GM19351 (cell line): ENCODE data around the gene LARP7.
"Not testable (repeated sequence)": the region's sequence is repeated elsewhere in the genome, so short reads cannot be mapped to it uniquely, and the experiment has no call there.

Source experiments
- ATAC-seq: cut with Tn5 transposase; IDR thresholded peaks from one replicate; pipeline ENCODE4 v1.9.1; 2021; ENCODE audit warnings: mild to moderate bottlenecking, moderate library complexity; ENCODE audit not compliant: unreplicated experiment

The LARP7 gene

DNA sequence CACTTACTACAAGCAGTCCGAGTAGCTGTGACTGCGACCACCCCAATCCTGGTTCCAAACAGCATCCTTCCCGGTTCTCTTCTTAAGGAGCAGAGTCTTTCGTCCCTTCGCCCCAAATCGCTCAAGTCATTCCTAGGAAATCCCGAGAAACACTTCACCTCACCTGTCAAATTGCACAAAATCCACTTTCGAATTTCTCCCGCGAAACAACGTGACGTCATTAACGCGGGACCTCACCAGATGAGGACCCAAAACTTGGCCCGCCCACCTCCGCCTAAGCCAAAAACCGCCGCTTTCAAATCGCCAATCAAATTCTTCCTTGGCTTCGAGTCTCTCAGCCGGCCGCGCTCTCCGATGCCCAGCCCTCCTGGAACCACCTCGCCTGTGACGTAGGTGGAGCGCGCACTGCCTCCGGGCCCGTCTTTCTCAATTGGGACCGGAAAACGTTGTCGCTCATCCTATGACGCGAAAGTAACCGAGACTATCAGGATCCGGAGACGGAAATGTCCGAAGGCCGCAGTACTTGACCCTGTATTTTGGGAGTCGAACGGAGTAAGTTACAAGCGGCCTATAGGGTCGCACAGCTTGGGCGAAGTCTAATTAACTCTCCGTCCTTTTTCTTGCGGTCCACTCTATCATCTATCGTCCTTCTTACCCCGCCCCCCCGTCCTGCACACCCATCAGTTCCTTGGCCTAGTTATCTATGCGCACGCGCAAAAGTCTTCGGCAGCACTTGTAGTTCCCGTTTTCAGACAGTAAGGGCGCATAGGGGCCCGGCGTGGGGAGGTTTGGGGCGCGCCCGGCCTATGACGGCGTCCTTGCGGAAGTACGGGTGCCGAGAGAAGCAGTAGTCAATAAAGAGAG is at the start of gene LARP7, which contains the start of gene ZGRF1:
Gene LARP7, plus strand, starts transcription at position 456 of the 864 bp plus-strand sequence. CDS start 7,527 bp downstream, outside the sequence.
Gene ZGRF1, minus strand, starts transcription at position 222 of the 864 bp plus-strand sequence. CDS start 3,733 bp downstream, outside the sequence.
- ATAC-seq: peak; percentile 86

DNA sequence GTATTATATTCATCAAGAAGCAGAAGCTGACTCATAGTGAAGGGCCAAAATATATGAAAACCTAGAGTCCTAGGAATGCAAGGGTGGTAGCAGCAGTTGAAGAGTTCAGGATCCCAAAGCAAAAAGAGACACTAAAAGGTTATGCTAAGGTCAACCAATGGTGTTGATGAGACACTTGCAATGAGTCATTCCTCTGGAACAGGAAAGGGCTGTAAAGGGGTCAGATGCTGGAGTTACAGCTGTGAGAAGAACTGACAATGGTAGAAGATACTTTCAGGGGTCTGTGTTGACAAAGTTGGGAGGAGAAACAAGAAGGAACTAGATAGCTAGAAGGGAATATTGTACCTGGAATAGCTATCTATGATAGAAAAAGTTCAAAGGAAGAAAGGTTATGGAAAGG is 47.7 kb upstream of the LARP7 start:
- ATAC-seq: no peak

DNA sequence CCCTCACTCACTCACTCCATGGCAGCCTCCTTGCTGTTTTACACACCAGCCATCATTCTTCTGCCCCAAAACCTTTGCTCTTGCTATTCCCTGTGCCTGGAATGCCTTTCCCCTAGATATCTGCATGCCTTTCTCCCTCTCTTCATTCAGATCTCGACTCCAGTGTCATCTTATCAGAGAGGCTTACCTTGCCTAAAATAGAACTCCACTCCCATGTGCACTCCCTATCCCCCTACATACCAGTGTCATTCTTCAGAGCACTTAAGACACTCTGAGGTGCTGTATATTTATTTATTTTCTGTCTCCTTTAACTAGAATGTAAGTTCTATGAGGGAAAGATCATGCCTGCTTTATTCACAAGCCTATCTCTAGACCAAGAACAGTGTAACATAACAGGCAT is 45.4 kb upstream of the LARP7 start:
- no peak for ATAC-seq

DNA sequence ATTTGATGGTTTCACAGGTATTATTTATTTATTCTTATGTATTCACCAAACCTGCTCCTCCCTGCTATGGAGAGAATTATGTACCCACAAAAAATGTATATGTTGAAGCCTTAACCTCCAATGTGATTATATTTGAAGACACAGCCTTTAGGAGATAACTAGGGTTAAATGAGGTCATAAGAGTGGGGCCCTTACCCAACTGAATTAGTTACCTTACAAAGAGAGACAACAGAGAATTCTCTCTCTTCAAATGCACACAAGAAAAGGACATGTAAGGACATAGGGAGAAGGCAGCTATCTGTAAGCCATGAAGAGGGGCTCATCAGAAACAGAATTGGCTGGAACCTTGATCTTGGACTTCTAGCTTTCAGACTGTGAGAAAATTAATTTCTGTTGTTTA is 44.2 kb upstream of the LARP7 start:
- no peak for ATAC-seq

DNA sequence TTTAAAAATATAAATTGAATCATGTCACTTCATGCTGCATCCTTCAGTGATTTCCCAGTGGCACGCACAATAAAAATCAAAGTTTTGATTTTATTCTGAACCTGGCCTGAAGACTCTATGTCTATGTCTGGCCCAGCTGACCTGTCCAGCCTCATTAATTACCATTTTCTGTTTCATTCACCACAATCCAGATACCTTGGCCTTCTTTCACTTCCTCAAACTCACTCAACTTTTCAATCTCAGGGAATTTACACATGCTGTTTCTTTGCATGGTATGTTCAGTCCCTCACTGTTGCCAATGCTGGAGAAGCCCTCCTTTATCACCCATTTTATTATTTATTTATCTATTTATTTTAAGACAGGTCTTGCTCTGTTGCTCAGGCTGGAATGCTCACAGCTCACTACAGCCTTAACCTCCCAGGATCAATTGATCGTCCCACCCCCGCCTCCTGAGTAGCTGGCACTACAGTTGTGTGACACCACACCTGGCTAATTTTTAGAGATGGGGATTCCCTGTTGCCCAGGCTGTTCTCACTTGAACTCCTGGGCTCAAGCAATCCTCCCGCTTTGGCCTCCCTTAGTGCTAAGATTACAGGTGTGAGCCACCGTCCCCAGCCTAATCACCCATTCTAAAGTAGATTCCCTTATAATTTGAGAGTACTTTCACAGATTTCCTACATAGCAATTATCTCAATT is 43.4 kb upstream of the LARP7 start:
- ATAC-seq: peak; percentile 81

DNA sequence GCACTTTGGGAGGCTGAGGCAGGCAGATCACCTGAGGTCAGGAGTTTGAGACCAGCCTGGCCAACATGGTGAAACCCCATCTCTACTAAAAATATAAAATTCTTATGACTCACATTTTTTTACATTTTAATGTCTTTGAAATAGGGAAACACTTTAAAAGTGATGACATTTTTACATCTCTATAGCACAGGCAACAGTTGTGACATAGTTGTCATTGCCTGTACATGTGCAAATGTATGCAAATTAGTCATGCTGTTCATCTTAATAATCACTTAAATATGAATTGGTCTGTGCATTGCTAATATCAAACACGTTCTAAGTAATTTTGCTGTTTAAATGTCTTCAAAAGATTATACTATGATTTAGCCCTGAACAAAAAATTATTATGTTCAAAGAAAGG is 42.0 kb upstream of the LARP7 start:
- ATAC-seq: no peak

DNA sequence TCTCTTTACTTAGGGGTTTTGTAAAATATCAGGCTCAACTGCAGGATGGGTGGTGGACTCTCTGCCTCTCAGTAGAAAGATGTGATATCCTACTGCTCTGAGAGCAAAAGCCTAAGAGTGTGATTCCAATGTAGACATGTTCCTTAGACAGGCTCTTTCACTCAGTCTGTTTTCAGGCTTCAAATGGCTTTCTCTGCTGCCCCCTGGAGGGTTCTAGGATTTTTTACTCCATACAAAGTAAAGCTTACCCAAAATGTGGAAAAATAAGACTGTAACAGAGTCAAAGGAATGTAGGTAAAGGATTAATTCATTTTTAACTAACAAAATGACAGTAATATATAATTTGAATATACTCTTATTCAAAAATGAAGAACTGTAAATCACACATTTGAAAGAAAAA is 32.4 kb upstream of the LARP7 start:
- ATAC-seq: peak; percentile 68

DNA sequence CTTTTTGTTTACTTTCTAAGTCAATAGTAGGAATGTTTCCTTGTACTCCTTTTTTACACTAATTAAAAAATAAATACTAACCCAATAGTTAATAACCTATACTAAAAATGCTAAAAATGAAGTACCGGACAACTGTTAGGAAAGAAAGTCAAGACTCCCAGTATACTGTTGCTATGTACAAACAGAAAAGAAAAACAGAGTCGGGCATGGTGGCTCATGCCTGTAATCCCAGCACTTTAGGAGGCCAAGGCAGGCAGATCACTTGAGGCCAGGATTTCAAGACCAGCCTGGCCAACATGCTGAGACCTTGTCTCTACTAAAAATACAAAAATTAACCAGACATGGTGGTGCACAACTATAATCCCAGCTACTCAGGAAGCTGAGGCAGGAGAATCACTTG is 24.1 kb upstream of the LARP7 start:
- not testable (repeated sequence) for ATAC-seq

DNA sequence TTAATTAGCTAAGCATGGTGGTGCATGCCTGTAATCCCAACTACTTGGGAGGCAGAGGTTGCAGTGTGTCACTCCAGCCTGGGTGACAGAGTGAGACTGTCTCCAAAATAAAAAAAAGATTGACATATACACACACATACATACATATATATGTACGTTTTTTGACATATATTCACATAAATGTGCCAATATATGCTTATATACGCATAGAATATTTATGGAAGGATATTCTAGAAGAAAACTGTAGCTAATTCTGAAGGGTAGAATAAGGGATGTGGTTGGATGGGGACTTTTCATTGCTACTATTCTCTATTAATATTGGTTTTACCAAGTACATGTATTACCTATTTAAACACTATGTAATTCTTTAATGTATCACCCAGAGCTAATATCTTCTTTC is 20.0 kb upstream of the LARP7 start:
- ATAC-seq: no peak

DNA sequence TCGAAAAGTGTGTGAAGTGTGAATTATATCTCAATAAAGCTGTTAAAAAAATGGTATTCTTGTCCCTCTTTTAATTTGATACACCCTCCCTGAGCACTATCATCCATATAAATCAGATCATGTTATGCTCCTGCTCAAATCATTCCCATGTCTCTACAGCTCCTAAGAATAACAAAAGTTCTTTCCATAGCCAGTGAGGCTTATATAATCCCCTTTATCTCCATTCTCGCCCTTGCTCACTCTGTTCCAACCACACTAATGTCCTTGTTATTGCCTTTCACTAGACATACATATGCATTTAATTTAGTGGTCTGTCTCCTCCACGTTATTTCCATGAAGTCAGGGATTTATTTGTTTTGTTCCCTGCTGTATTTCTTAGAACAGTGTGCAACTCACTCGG is 10.7 kb upstream of the LARP7 start:
- no peak for ATAC-seq

DNA sequence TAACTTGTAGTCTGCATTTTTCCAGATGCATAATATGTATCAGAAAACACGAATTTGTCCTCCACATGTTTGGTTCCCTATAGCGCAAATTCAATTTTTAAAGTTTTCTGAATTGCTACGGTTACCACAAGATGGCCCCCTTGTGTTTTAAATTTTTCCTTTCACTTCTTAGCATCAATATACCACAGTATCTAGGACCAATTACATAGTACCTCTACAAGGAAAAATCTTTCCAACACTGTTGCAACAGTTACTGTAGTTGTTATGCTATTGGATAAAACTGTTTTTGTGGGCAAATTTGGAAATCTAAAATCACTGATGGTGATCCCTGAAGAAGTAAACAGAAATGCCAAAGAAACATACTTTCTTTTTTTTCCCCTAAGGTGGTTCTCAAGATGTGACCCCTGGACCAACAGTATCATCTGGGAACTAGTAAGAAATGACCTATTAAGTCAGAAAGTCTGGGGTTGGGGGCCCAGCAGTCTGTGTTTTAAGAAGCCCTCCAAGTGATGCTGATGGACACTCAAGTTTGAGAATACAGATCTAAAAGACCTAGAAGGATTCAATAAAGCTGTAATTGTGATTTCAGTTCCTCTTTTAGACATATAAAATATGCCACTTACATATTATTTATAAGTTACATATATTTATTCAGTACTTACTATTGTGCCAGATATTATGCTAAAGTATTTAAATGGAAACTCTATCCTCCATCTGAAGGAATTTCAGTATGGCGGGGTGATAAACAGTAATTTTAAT is 3.3 kb upstream of the LARP7 start:
- no peak for ATAC-seq

DNA sequence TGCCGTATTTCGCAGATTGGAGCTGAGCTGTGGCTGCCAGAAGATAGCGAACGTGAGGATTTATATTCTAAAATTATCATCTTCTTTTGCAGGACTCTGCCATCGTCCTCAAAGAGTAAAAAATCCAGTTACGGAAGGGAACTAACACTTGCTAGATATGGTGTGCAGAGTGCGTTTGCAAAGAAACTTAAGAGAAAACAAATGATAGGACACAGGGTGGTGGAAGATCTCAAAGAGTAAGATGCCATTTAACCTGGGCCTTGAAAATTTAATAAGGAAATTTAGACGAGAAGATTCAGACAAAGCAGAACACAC is 566 bp downstream of the LARP7 start:
- peak; percentile 1 for ATAC-seq

DNA sequence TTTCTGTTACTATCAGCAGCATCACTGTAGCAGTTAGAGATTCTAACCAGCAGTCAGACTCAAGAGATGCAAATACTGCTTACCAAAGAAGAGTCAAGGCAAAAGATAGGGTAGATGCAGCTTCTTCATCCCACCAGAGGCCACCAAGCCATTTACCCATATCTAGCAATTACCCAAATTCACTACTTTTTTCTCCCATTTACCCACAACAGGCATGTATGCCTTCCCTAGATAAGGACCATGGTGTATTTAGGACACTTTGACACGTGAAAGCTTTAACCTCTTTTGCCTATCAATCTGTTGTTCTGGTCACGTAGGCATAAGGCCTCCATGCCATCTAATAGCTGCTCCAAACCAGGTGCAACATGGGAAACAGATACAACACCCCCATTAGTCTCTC is 5.6 kb downstream of the LARP7 start:
- ATAC-seq: no peak

DNA sequence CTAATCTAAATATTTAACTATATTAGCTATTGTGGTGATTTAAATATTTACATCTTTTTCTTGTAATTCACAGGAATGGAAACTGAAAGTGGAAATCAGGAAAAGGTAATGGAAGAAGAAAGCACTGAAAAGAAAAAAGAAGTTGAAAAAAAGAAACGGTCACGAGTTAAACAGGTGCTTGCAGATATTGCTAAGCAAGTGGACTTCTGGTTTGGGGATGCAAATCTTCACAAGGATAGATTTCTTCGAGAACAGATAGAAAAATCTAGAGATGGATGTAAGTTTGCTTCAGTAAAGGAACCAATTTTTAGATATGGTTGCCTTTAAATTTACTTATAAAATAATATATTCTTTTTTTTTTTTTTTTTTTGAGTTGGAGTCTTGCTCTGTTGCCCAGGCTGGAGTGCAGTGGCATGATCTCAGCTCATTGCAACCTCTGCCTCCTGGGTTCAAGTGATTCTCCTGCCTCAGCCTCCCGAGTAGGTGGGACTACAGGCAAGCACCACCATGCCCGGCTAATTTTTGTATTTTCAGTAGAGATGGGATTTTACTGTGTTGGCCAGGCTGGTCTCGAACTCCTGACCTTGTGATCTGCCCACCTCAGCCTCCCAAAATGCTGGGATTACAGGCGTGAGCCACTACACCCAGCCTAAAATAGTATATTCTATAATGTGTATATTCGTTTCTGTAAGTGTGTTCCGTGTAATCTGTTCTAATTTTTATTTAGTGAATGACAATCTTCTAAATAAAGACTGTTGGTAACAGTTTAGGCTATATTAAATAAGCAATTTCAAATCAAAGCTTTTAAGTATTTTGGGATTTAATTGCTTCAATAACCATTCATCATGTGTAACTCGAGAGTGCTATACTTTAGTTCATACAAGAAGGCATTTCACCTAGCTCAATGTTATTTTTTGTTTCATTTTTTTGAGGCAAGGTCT is 7.9 kb downstream of the LARP7 start:
- ATAC-seq: not testable (repeated sequence)

DNA sequence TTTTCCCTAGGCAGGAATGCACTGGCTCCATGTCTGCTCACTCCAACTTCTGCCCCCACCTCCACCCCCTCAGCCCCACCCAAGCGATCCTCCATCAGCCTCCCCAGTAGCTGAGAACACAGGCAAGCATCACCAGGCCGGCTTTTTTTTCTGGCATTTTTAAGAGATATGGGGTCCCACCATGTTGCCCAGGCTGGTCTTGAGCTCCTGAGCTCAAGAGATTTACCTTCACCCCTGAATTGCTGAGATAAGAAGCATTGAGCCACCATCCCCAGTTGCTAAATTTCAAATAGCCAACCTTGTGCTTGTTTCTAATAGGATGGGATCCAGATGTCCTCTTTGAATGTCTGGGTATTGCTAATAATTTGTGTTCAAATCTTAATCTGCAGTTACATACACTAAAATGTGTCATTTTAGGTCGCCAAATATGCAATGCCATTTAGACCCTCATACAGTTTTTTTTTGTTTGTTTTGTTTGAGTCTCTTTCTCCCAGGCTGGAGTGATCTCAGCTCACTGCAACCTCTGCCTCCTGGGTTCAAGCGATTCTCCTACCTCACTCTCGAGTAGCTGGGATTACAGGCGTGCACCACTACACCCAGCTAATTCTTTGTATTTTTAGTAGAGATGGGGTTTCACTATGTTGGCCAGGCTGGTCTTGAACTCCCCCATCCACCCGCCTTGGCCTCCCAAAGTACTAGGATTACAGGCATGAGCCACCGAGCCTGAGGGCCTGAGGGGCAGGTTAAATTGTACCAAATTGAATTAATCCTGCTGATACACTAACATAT is 8.8 kb downstream of the LARP7 start:
- no peak for ATAC-seq

DNA sequence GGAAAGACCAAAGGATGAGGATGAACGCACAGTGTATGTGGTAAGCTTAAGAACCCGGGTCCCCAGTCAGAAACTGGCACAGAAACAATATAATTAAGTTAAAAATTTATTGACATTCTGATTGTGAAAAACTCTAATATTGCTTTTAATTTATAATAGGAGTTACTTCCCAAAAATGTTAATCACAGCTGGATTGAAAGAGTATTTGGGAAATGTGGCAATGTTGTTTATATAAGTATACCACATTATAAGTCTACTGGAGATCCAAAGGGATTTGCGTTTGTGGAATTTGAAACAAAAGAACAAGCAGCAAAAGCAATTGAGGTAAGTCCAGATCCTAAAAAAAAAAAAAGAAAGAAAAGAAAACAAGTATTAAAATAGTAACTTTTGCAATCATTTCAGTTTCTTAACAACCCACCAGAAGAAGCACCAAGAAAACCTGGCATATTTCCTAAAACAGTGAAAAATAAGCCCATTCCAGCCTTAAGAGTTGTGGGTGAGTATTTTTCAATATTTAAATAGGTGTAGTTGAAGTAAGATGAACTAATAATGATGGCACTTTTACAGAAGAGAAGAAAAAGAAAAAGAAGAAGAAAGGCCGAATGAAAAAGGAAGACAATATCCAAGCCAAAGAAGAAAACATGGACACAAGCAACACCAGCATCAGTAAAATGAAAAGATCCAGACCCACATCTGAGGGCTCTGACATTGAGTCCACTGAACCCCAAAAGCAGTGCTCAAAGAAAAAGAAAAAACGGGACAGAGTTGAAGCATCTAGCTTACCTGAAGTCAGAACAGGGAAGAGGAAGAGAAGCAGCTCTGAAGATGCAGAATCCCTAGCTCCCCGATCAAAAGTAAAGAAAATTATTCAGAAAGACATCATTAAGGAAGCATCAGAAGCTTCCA is 9.9 kb downstream of the LARP7 start:
- no peak for ATAC-seq

DNA sequence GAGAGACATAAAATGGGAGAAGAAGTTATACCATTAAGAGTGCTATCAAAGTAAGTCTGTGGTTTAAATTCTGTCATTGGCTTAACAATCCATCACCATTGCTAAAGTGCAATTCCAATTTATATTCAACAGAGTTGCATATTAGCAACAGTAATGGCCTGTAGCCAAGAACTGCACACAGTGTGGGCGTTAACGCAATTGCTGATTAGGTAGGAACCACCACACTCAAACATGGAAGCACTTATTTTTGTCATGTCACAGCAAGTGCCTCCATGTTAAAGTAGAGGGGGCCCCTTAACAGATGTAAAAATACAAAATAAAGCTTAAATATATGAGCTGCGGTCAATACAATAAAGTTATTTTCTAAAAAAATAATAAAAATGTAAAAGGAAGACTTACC is 10.8 kb downstream of the LARP7 start:
- ATAC-seq: no peak

DNA sequence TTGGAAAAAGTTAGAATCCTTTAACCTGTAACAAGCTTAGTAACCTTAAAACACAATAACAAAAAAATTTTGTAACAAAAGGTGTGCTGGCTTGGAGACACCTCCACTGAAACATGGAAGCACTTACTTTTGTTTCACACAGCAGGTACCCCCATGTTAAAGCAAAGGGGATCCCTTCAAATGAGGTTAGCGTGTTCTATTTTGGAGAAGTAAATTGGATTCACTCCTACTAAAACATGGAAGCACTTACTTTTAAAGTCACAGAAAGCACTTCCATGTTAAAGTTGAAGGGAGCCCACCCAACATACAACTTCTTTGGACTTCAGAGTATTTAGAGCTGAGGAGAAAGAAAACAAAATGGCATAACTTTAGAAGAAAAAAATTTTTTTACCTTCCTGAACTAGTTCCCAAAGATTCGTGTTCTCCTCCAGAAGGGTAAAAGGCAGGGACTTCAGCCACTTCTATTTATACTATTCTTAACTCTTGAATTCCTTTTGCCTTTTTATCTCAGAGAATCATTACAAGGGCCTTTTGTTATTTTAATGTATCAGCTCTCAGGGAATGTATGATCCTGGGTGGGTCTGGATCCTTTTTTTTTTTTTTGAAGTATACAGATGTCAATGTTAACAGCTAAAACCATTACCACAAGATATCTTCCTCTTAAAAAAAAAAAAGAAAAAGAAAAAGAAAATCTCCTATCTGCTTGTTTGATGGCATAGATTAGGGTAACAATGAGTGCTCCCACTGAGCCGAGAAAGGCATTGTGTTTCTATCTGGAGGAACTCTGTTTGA is 11.5 kb downstream of the LARP7 start:
- no peak for ATAC-seq
